Suprapubic skin (tissue), 3 donors: Measurements from ENCODE around the gene RSF1.

Experiments used
- POLR2AphosphoS5 ChIP-seq, 3 donors: sonication (generic); formaldehyde crosslinking; IDR thresholded peaks; one replicate each; pipeline ENCODE4 v1.6.1; 2017; ENCODE audit warnings: antibody characterized with exemption in 3 of 3
- TF ChIP-seq, protein P1 (sequence below), 2 donors: fragments of 200-600 bp in 1 of 2; fragments of 450-650 bp in 1 of 2; sonication (generic) in 1 of 2; IDR thresholded peaks; one replicate each; pipeline ENCODE4 v1.5.1; 2016 to 2019; ENCODE audit warnings: antibody characterized with exemption in 2 of 2, mild to moderate bottlenecking in 1 of 2, moderate library complexity in 1 of 2

DNA sequence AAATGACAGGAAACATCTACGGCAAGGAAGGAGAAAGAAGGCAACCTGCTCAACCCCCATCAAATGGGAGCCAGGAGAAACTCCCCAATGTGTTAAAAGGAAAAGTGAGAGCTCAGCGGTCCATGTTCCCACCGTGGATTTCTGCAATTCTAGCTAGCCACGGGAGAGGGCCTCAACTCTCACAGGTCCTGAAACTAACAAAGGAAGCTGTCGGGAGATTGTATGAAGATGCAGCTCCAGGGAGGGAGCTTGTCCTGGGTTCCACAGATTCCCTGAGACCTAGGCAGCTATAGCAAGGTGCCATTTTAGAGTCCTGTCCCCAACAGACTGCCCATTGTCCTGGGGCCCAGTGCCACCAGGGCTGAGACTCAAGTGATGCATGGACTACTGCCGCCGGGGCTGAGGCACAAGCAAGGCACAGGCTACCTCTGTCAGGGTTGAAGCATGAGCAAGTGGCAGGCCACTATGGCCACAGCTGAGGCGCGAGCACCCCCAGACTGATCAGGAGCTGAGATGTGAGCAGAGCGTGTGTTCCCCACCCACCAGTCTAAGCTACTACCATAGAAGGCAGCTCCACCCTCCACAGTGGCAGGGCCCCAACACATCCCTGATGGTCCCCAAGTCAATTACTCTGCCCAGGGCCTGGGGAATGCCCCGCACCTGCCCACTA is 31.3 kb downstream of the RSF1 start:
- TF ChIP-seq POLR2AphosphoS5 (IDR thresholded peaks at IDR 0.05), result no peak
- TF ChIP-seq, protein P1, sequence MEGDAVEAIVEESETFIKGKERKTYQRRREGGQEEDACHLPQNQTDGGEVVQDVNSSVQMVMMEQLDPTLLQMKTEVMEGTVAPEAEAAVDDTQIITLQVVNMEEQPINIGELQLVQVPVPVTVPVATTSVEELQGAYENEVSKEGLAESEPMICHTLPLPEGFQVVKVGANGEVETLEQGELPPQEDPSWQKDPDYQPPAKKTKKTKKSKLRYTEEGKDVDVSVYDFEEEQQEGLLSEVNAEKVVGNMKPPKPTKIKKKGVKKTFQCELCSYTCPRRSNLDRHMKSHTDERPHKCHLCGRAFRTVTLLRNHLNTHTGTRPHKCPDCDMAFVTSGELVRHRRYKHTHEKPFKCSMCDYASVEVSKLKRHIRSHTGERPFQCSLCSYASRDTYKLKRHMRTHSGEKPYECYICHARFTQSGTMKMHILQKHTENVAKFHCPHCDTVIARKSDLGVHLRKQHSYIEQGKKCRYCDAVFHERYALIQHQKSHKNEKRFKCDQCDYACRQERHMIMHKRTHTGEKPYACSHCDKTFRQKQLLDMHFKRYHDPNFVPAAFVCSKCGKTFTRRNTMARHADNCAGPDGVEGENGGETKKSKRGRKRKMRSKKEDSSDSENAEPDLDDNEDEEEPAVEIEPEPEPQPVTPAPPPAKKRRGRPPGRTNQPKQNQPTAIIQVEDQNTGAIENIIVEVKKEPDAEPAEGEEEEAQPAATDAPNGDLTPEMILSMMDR (IDR thresholded peaks at IDR 0.05), result no peak
